K562 (cell line): ENCODE data around the gene LPAR5. TPM values are rescaled to one million over a fixed set of nuclear protein-coding genes. Genes with fewer than 3 reads are reported as not detected.

Source experiments
- FOSL1 ChIP-seq: fragments of 200-800 bp; sonication (Bioruptor generic); conservative IDR thresholded peaks from 2 replicates; pipeline ENCODE4 v1.6.1; 2016; ENCODE audit warnings: missing genetic modification characterization, missing compliant biosample characterization
- SOX6 ChIP-seq: fragments of 450-650 bp; IDR thresholded peaks from 2 replicates; pipeline ENCODE4 v1.6.1; 2014; ENCODE audit warnings: mild to moderate bottlenecking
- polyA plus RNA-seq, 8 experiments: library from polyadenylated mRNA; depleted of rRNA in 4 of 8; stranded (reverse) in 5 of 8; unstranded in 3 of 8; fragments of >200 nt; fragmentation: Nextera tagmentation in 2 of 8; fragmentation: Illumina TruSeq in 1 of 8; extraction: Ambion mirVana in 2 of 8; extraction: Trizol in 1 of 8; gene quantifications; 2 replicates each; pipeline versions ENCODE4 v1.2.1 to v1.2.3, GENCODE V29; 2011 to 2014; ENCODE audit warnings: inconsistent platforms in 1 of 8, missing spikeins in 1 of 8
- total RNA-seq, 7 experiments: library from RNA; depleted of rRNA in 6 of 7; stranded (reverse); fragments of >200 nt in 6 of 7; fragmentation: Illumina TruSeq in 2 of 7; extraction: Trizol in 2 of 7; gene quantifications; 2 replicates each; pipeline versions ENCODE4 v1.2.1 to v1.2.3, GENCODE V29; 2011 to 2021; ENCODE audit warnings: low replicate concordance in 1 of 7
- TF ChIP-seq, protein P1 (sequence below): IDR thresholded peaks from 3 replicates; pipeline ENCODE4 v1.6.1; 2011; ENCODE audit warnings: borderline replicate concordance, mild to moderate bottlenecking; ENCODE audit not compliant: insufficient read length, insufficient read depth
- TF ChIP-seq, protein P2 (sequence below): fragments of 200-800 bp; sonication (Bioruptor generic); IDR thresholded peaks from 2 replicates; pipeline ENCODE4 v1.6.1; 2017; ENCODE audit warnings: missing genetic modification characterization, missing compliant biosample characterization
- TF ChIP-seq, protein P3 (sequence below): fragments of 450-650 bp; formaldehyde crosslinking; IDR thresholded peaks from 2 replicates; pipeline ENCODE4 v1.4.0; 2022; ENCODE audit warnings: missing genetic modification characterization

Gene LPAR5
- total and polyA plus RNA-seq, 9 of the 15 experiments (the other 6 are each of a cell fraction or from before 2014, with no cell fraction given): 1.3 to 11.7 (median 3.6) TPM

GRCh38 chr12:6635375-6635855, 344 bp downstream of the LPAR5 start (continued):
- TF ChIP-seq, protein P1, sequence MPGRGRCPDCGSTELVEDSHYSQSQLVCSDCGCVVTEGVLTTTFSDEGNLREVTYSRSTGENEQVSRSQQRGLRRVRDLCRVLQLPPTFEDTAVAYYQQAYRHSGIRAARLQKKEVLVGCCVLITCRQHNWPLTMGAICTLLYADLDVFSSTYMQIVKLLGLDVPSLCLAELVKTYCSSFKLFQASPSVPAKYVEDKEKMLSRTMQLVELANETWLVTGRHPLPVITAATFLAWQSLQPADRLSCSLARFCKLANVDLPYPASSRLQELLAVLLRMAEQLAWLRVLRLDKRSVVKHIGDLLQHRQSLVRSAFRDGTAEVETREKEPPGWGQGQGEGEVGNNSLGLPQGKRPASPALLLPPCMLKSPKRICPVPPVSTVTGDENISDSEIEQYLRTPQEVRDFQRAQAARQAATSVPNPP: no peak
- peak; percentile 51 for TF ChIP-seq SOX6
- TF ChIP-seq, protein P2, sequence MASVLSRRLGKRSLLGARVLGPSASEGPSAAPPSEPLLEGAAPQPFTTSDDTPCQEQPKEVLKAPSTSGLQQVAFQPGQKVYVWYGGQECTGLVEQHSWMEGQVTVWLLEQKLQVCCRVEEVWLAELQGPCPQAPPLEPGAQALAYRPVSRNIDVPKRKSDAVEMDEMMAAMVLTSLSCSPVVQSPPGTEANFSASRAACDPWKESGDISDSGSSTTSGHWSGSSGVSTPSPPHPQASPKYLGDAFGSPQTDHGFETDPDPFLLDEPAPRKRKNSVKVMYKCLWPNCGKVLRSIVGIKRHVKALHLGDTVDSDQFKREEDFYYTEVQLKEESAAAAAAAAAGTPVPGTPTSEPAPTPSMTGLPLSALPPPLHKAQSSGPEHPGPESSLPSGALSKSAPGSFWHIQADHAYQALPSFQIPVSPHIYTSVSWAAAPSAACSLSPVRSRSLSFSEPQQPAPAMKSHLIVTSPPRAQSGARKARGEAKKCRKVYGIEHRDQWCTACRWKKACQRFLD: no peak
- TF ChIP-seq FOSL1: peak; percentile 79
- TF ChIP-seq, protein P3, sequence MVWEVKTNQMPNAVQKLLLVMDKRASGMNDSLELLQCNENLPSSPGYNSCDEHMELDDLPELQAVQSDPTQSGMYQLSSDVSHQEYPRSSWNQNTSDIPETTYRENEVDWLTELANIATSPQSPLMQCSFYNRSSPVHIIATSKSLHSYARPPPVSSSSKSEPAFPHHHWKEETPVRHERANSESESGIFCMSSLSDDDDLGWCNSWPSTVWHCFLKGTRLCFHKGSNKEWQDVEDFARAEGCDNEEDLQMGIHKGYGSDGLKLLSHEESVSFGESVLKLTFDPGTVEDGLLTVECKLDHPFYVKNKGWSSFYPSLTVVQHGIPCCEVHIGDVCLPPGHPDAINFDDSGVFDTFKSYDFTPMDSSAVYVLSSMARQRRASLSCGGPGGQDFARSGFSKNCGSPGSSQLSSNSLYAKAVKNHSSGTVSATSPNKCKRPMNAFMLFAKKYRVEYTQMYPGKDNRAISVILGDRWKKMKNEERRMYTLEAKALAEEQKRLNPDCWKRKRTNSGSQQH: no peak
